PC-3 (cell line): ENCODE results near the gene VTI1A. TPM values are rescaled to one million over a fixed set of nuclear protein-coding genes. Genes with fewer than 3 reads are reported as not detected.

Experiments used
- ATAC-seq: fragments of 200-7000 bp; cut with Tn5 transposase; 2 replicates; pipeline ENCODE4 v1.9.1; 2020; ENCODE audit warnings: mild to moderate bottlenecking, moderate library complexity
- BruUV-seq: library from RNA; stranded (reverse); fragments of 400-500 nt; replicated peaks from 2 replicates; lab custom pipeline; 2021; lab: Mats Ljungman, UMichigan
- CTCF ChIA-PET: fragments of 300-600 bp; sonication (Branson Sonifier 250); formaldehyde crosslinking; loops from one replicate; lab custom pipeline; 2022; ENCODE audit warnings: antibody characterized with exemption; lab: Charles Lee
- POLR2A ChIA-PET: fragments of 300-600 bp; sonication (Branson Sonifier 250); formaldehyde crosslinking; loops from one replicate; lab custom pipeline; 2022; ENCODE audit warnings: antibody characterized with exemption; ENCODE audit not compliant: unreplicated experiment; lab: Charles Lee
- DNase-seq: peaks from one replicate; pipeline ENCODE4 v3.0.0-alpha.2; 2015
- H2AFZ ChIP-seq: fragments of 300-600 bp; sonication (generic); 2 replicates; pipeline ENCODE4 v1.6.0; 2016; ENCODE audit warnings: antibody characterized with exemption, low read length
- H3F3A ChIP-seq: fragments of 300-600 bp; sonication (generic); one replicate; pipeline ENCODE4 v1.6.0; 2017; ENCODE audit warnings: antibody characterized with exemption, low read length, control low read depth, mild to moderate bottlenecking; ENCODE audit not compliant: unreplicated experiment
- H3K27ac ChIP-seq: fragments of 300-600 bp; sonication (generic); 2 replicates; pipeline ENCODE4 v1.5.1; 2016; ENCODE audit warnings: mild to moderate bottlenecking, low read length
- H3K27me3 ChIP-seq: fragments of 300-600 bp; sonication (generic); 2 replicates; pipeline ENCODE4 v1.6.1; 2016; ENCODE audit warnings: low read length, mixed read lengths
- H3K36me3 ChIP-seq: fragments of 300-600 bp; sonication (generic); 2 replicates; pipeline ENCODE4 v1.6.1; 2016; ENCODE audit warnings: low read depth, mixed run types, low read length, mixed read lengths
- H3K4me1 ChIP-seq: fragments of 300-600 bp; sonication (generic); 2 replicates; pipeline ENCODE4 v1.5.1; 2016; ENCODE audit warnings: low read length; ENCODE audit not compliant: insufficient read depth
- H3K4me2 ChIP-seq: fragments of 300-600 bp; sonication (generic); 2 replicates; pipeline ENCODE4 v1.6.0; 2016; ENCODE audit warnings: low read length
- H3K4me3 ChIP-seq: fragments of 300-600 bp; sonication (generic); 2 replicates; pipeline ENCODE4 v1.5.1; 2016; ENCODE audit warnings: mild to moderate bottlenecking, low read length, mixed read lengths
- H3K79me2 ChIP-seq: fragments of 300-600 bp; sonication (generic); 2 replicates; pipeline ENCODE4 v1.6.1; 2017; ENCODE audit warnings: low read length, mixed read lengths
- H3K9ac ChIP-seq: fragments of 300-600 bp; sonication (generic); 2 replicates; pipeline ENCODE4 v1.6.0; 2016; ENCODE audit warnings: mild to moderate bottlenecking, low read length
- H3K9me2 ChIP-seq: fragments of 300-600 bp; sonication (generic); replicated peaks from 2 replicates; pipeline ENCODE4 v1.6.1; 2016; ENCODE audit warnings: mixed run types, low read length, mixed read lengths
- H3K9me3 ChIP-seq: fragments of 300-600 bp; sonication (generic); 2 replicates; pipeline ENCODE4 v1.6.1; 2016; ENCODE audit warnings: low read length, mixed read lengths
- H4K20me1 ChIP-seq: fragments of 300-600 bp; sonication (generic); 2 replicates; pipeline ENCODE4 v1.6.1; 2016; ENCODE audit warnings: low read length, mixed read lengths
- CTCF ChIP-seq: fragments of 300-600 bp; sonication (generic); conservative IDR thresholded peaks from 2 replicates; pipeline ENCODE4 v1.5.1; 2017; ENCODE audit warnings: antibody characterized with exemption, low read depth, mild to moderate bottlenecking, low read length
- EZH2 ChIP-seq: fragments of 300-600 bp; sonication (generic); IDR thresholded peaks from one replicate; pipeline ENCODE4 v1.6.1; 2017; ENCODE audit warnings: antibody characterized with exemption, mild to moderate bottlenecking, low read length; ENCODE audit not compliant: unreplicated experiment
- EZH2phosphoT487 ChIP-seq: fragments of 300-600 bp; sonication (generic); IDR thresholded peaks from 2 replicates; pipeline ENCODE4 v1.6.1; 2018; ENCODE audit warnings: mild to moderate bottlenecking, antibody characterized with exemption, low read length, borderline replicate concordance
- intact Hi-C: fragments of 100-400 bp; cut with micrococcal nuclease; formaldehyde crosslinking; loops from 2 replicates; pipeline ENCODE4 v1.9.0; 2023
- total RNA-seq: library from RNA; depleted of rRNA; stranded (reverse); fragments of >200 nt; gene quantifications from 2 replicates; pipeline ENCODE4 v1.2.3, GENCODE V29; 2014

The VTI1A gene
- total RNA-seq, 1 experiment from 2014 or later = 18.1 TPM

GRCh38 chr10:112487964-112488363, 40.9 kb downstream of the VTI1A start:
- H3K27ac ChIP-seq = no peak overlapping the region
- no peaks in the 10 kb centered on the region for H3F3A ChIP-seq
- no peak for TF ChIP-seq CTCF
- no peaks in the 10 kb centered on the region for H4K20me1 ChIP-seq
- ChIA-PET CTCF (no interaction called here), POLR2A (no interaction called here)
- no peaks in the 10 kb centered on the region for H3K9me3 ChIP-seq
- H3K9me2 ChIP-seq = no peaks in the 10 kb centered on the region
- intact Hi-C loops = no loop called here
- no peak overlapping the region for H3K4me2 ChIP-seq
- H3K36me3 ChIP-seq = no peaks in the 10 kb centered on the region
- H3K9ac ChIP-seq = no peak overlapping the region
- DNase-seq (no peak), ATAC-seq (no peak)
- no peaks in the 10 kb centered on the region for H3K27me3 ChIP-seq
- H3K4me1 ChIP-seq = no peaks in the 10 kb centered on the region
- no peaks in the 10 kb centered on the region for H3K79me2 ChIP-seq
- H3K4me3 ChIP-seq = no peak overlapping the region
- BruUV-seq = no TSS peak
- H2AFZ ChIP-seq = no peak overlapping the region

GRCh38 chr10:112490545-112490944, 43.5 kb downstream of the VTI1A start:
- Histone ChIP-seq H3K36me3 (no peaks in the 10 kb centered on the region), H3K9ac (no peak overlapping the region), H3K4me3 (no peak overlapping the region), H3F3A (no peaks in the 10 kb centered on the region), H3K9me2 (no peaks in the 10 kb centered on the region), H3K79me2 (no peaks in the 10 kb centered on the region), H3K27ac (no peak overlapping the region), H3K27me3 (no peaks in the 10 kb centered on the region), H4K20me1 (no peaks in the 10 kb centered on the region), H3K9me3 (no peaks in the 10 kb centered on the region), H3K4me1 (no peaks in the 10 kb centered on the region), H2AFZ (no peak overlapping the region), H3K4me2 (no peak overlapping the region)
- ChIA-PET CTCF (no interaction called here), POLR2A (no interaction called here)
- DNase-seq (peak; percentile 9), ATAC-seq (no peak)
- BruUV-seq = no TSS peak
- no peak for TF ChIP-seq EZH2
- no peak for TF ChIP-seq CTCF
- no peak for TF ChIP-seq EZH2phosphoT487
- intact Hi-C loops = loop anchor here (2.0 kb wide), 1 partner anchor 70 kb away; no protein-coding TSS in a partner anchor

GRCh38 chr10:112491144-112491543, 44.1 kb downstream of the VTI1A start:
- Histone ChIP-seq H3K27me3 (no peaks in the 10 kb centered on the region), H3K9me2 (no peaks in the 10 kb centered on the region), H3K9ac (no peak overlapping the region), H3K4me2 (no peak overlapping the region), H3K4me3 (no peak overlapping the region), H3K4me1 (no peaks in the 10 kb centered on the region), H3F3A (no peaks in the 10 kb centered on the region), H3K9me3 (no peaks in the 10 kb centered on the region), H4K20me1 (no peaks in the 10 kb centered on the region), H3K36me3 (no peaks in the 10 kb centered on the region), H3K27ac (no peak overlapping the region), H3K79me2 (no peaks in the 10 kb centered on the region), H2AFZ (no peak overlapping the region)
- no peak for DNase-seq
- intact Hi-C loops = loop anchor here (2.0 kb wide), 1 partner anchor 70 kb away; no protein-coding TSS in a partner anchor
- no peak for TF ChIP-seq EZH2phosphoT487
- no peak for TF ChIP-seq EZH2
- no peak for TF ChIP-seq CTCF
- ChIA-PET CTCF (no interaction called here), POLR2A (no interaction called here)
- BruUV-seq = no TSS peak
- ATAC-seq = no peak
